GM19099 (cell line): ENCODE measurements around the gene ITPRID1.
A peak's percentile ranks its signal among the peaks of the same experiment; 100 is the strongest.

ENCODE experiments used
- POLR2A ChIP-seq: IDR thresholded peaks from 3 replicates; pipeline ENCODE4 v1.6.1; 2011; ENCODE audit warnings: low read depth; ENCODE audit not compliant: insufficient read length; ENCODE audit errors: extremely low read depth

ITPRID1 gene

GRCh38 chr7:31651234-31652062, 137.6 kb downstream of the ITPRID1 start:
- TF ChIP-seq POLR2A = no peak

GRCh38 chr7:31652063-31652326, 138.1 kb downstream of the ITPRID1 start:
- no peak for TF ChIP-seq POLR2A

- no peak for TF ChIP-seq POLR2A
These were observed 149.2 kb downstream of the ITPRID1 start for GRCh38 chr7:31663072-31663471.

- TF ChIP-seq POLR2A = no peak
These were observed 151.0 kb downstream of the ITPRID1 start for GRCh38 chr7:31664890-31665289.

- TF ChIP-seq POLR2A = no peak
These were observed 151.7 kb downstream of the ITPRID1 start for GRCh38 chr7:31665546-31665945.

- no peak for TF ChIP-seq POLR2A
These were observed 155.6 kb downstream of the ITPRID1 start for GRCh38 chr7:31669461-31669860.

- TF ChIP-seq POLR2A = no peak
These were observed 165.8 kb downstream of the ITPRID1 start for GRCh38 chr7:31679574-31680305.

GRCh38 chr7:31683445-31684225, 169.7 kb downstream of the ITPRID1 start:
- no peak for TF ChIP-seq POLR2A

GRCh38 chr7:31687024-31687748, 173.3 kb downstream of the ITPRID1 start, which contains the start of gene PPP1R17:
PPP1R17 (plus strand) TSS chr7:31687215; CDS start chr7:31692442, 5,227 bp downstream.
- TF ChIP-seq POLR2A = no peak

GRCh38 chr7:31688372-31688771, 174.5 kb downstream of the ITPRID1 start:
- TF ChIP-seq POLR2A = peak; percentile 26

- TF ChIP-seq POLR2A = no peak
These were observed 175.1 kb downstream of the ITPRID1 start for GRCh38 chr7:31688996-31689395.

GRCh38 chr7:31690935-31691334, 177.0 kb downstream of the ITPRID1 start:
- TF ChIP-seq POLR2A = no peak

- no peak for TF ChIP-seq POLR2A
These were observed 178.6 kb downstream of the ITPRID1 start for GRCh38 chr7:31692451-31692850.

GRCh38 chr7:31692871-31693270, 179.0 kb downstream of the ITPRID1 start:
- no peak for TF ChIP-seq POLR2A

- TF ChIP-seq POLR2A = no peak
These were observed 182.1 kb downstream of the ITPRID1 start for GRCh38 chr7:31695859-31696614.

- no peak for TF ChIP-seq POLR2A
These were observed 185.2 kb downstream of the ITPRID1 start for GRCh38 chr7:31699050-31699449.
